ENCODE results near the gene EIF2S2. TPM values are rescaled to one million over a fixed set of nuclear protein-coding genes. Genes with fewer than 3 reads are reported as not detected.
A peak's percentile ranks its signal among the peaks of the same experiment; 100 is the strongest.

EIF2S2 gene
- total RNA-seq, 4 donors from 2014 or later, result 32.8 to 43.1 (median 41.0) TPM

DNA sequence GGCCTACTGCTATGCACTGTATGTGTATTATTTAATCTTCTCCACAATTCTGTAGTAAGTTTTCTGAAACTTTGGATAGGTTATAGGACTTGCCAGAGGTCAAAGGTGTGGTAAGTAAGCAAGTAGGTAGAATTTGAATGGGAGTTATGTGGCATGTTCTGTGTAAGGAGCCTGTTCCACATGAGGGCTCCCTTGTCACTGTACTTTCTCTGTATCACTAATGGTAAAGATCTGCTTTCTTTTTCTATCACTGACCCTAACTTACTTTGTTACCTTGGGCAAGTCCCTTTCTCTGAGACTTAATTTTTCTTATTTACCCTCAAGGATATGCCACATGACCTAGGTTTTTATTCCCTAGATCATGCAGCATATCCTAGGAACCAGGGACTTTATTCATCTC lies 50.3 kb downstream of the EIF2S2 start:
- DNase-seq (ENCODE audit: low spot score in 2 of 2), result no peak
- Histone ChIP-seq H3K36me3 (no peaks in the 10 kb centered on the region), H3K9me3 (no peaks in the 10 kb centered on the region), H3K27ac (no peak overlapping the region), H3K4me3 (no peak overlapping the region), H3K27me3 (no peaks in the 10 kb centered on the region), H3K4me1 (peaks cover 0 to 41% (median 7%) of the 10 kb centered on the region in 4 donors)
- no peak for TF ChIP-seq POLR2A (IDR thresholded peaks at IDR 0.05)
- no peak for TF ChIP-seq EP300 (IDR thresholded peaks at IDR 0.05)
- TF ChIP-seq, protein P1, sequence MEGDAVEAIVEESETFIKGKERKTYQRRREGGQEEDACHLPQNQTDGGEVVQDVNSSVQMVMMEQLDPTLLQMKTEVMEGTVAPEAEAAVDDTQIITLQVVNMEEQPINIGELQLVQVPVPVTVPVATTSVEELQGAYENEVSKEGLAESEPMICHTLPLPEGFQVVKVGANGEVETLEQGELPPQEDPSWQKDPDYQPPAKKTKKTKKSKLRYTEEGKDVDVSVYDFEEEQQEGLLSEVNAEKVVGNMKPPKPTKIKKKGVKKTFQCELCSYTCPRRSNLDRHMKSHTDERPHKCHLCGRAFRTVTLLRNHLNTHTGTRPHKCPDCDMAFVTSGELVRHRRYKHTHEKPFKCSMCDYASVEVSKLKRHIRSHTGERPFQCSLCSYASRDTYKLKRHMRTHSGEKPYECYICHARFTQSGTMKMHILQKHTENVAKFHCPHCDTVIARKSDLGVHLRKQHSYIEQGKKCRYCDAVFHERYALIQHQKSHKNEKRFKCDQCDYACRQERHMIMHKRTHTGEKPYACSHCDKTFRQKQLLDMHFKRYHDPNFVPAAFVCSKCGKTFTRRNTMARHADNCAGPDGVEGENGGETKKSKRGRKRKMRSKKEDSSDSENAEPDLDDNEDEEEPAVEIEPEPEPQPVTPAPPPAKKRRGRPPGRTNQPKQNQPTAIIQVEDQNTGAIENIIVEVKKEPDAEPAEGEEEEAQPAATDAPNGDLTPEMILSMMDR (IDR thresholded peaks at IDR 0.05), result no peak

DNA sequence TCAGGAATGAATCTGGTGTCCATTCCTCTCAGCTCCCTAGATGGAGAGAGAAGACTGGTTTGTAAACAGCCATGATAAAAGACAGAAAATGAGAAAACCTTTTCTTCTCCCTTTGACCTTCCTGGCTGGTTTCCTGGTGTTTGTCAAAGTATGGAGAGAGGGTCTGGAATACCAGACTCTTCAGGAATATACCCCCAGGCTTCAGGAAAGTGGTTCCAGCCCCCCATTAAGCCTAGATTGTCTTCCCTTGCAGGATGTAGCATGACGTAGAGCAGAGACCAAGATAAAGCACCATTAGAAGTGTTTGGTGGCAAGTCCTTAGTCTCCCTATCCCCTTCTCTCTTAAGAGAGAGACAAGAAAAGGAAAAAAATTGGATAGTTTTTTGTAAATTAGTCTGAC lies 51.1 kb downstream of the EIF2S2 start:
- TF ChIP-seq POLR2A (IDR thresholded peaks at IDR 0.05) (no peak), EP300 (IDR thresholded peaks at IDR 0.05) (no peak)
- TF ChIP-seq, protein P1 (IDR thresholded peaks at IDR 0.05), result no peak
- H3K4me1 ChIP-seq, result peaks cover 0 to 35% (median 4%) of the 10 kb centered on the region in 4 donors
- no peaks in the 10 kb centered on the region for H3K9me3 ChIP-seq
- H3K27ac ChIP-seq, result no peak overlapping the region
- H3K27me3 ChIP-seq, result no peaks in the 10 kb centered on the region
- 71 to 96% methylated on average over 1 of the region's 1 CpG for WGBS, 2 donors
- H3K36me3 ChIP-seq, result no peaks in the 10 kb centered on the region
- H3K4me3 ChIP-seq, result no peak overlapping the region
- DNase-seq (ENCODE audit: low spot score in 2 of 2), result no peak

DNA sequence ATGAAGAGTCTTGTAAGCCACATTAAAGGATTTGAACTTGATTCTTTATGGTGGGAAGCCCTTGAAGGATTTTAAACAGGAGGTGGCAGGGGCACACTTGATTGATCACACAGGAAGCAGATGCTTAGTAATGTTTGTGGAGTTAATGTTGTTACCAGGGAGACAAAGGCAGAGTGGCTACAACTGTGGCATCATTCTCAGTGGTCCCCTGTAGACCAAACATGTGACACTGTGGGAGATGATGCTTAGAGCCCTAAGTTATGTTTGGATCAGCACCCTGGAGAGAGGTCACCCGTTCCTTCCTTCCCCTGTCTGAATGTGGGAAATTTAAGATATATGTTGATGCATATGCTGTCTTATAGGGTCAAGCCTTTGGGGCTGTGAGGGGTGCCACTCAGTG lies 53.2 kb downstream of the EIF2S2 start:
- no peaks in the 10 kb centered on the region for H3K36me3 ChIP-seq
- no peak overlapping the region for H3K4me3 ChIP-seq
- H3K9me3 ChIP-seq, result no peaks in the 10 kb centered on the region
- DNase-seq (ENCODE audit: low spot score in 2 of 2), result no peak
- 20 to 43% methylated on average over 1 of the region's 1 CpG for WGBS, 2 donors
- H3K27ac ChIP-seq, result no peak overlapping the region
- H3K4me1 ChIP-seq, result peaks cover 0 to 44% (median 4%) of the 10 kb centered on the region in 4 donors
- no peaks in the 10 kb centered on the region for H3K27me3 ChIP-seq
- TF ChIP-seq POLR2A (IDR thresholded peaks at IDR 0.05), result no peak
- no peak for TF ChIP-seq EP300 (IDR thresholded peaks at IDR 0.05)
- TF ChIP-seq, protein P1 (IDR thresholded peaks at IDR 0.05), result no peak

DNA sequence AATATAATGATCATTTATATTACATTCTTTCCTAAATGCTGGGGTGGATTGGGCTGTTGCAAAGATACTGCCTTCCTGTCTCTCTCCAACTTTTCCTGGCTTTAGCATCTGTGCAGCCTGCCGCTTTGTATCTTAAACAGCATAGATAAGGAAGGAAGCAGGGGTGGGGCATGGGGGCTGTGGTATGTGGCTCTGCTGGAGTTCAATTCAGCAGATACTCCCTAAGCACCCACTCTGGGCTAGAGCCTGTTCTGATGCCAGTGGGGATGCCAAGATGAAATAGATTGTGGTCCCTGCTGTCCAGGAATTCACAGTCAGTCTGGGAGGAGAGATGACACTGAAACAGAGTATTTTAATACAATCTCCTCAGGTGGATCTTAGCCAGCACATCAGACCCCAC lies 56.8 kb downstream of the EIF2S2 start:
- no peaks in the 10 kb centered on the region for H3K9me3 ChIP-seq

DNA sequence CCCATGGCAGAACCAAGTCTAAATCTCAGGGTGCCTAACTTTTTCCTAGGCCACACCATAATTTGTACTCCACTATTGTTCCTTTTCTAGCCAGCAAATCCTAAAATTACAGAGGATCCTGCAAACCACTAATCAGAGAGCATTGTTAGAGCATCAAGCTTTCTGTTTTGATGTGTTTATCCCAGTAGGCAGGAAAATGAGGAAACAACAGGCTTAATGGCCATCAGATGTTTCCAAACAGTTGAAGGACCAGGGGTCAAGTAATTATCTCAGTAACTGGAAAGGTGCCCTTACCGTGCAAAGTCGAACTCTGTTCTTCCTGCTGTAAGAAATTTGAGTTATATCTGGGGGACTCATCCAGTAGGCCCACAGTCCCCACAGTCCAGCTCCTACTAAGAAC lies 59.6 kb downstream of the EIF2S2 start:
- peaks cover 0 to 79% (median 24%) of the 10 kb centered on the region in 4 donors for H3K4me1 ChIP-seq
- no peaks in the 10 kb centered on the region for H3K36me3 ChIP-seq
- no peaks in the 10 kb centered on the region for H3K27me3 ChIP-seq
- TF ChIP-seq POLR2A (IDR thresholded peaks at IDR 0.05), result no peak
- TF ChIP-seq, protein P1 (IDR thresholded peaks at IDR 0.05), result no peak
- TF ChIP-seq EP300 (IDR thresholded peaks at IDR 0.05), result no peak
- WGBS, 2 donors, result 58 to 77% methylated on average over 2 of the region's 2 CpGs
- peak overlapping the region in 1 of 4 donors; percentile 40 for H3K27ac ChIP-seq
- no peaks in the 10 kb centered on the region for H3K9me3 ChIP-seq
- DNase-seq (ENCODE audit: low spot score in 2 of 2), result no peak
- H3K4me3 ChIP-seq, result no peak overlapping the region

More for the DNA sequence above, 56.8 kb downstream of the EIF2S2 start:
- TF ChIP-seq EP300 (IDR thresholded peaks at IDR 0.05) (no peak), POLR2A (IDR thresholded peaks at IDR 0.05) (no peak)
- H3K4me1 ChIP-seq, result peaks cover 0 to 65% (median 20%) of the 10 kb centered on the region in 4 donors
- no peak overlapping the region for H3K27ac ChIP-seq
- no peaks in the 10 kb centered on the region for H3K36me3 ChIP-seq
- H3K27me3 ChIP-seq, result no peaks in the 10 kb centered on the region
- no peak for DNase-seq (ENCODE audit: low spot score in 2 of 2)
- WGBS, 2 donors, result 74 to 76% methylated on average over 1 of the region's 1 CpG
- H3K4me3 ChIP-seq, result no peak overlapping the region

Measured in tibial nerve (tissue), 4 donors.